HG02973 (cell line): ENCODE data around the gene NME7.
A peak's percentile ranks its signal among the peaks of the same experiment; 100 is the strongest.
"Not testable (repeated sequence)": the region's sequence is repeated elsewhere in the genome, so short reads cannot be mapped to it uniquely, and the experiment has no call there.

ENCODE experiments used
- ATAC-seq: cut with Tn5 transposase; IDR thresholded peaks from one replicate; pipeline ENCODE4 v1.9.1; 2021; ENCODE audit warnings: moderate library complexity; ENCODE audit not compliant: unreplicated experiment

The NME7 gene

GRCh38 chr1:169133228-169133576, 234.4 kb downstream of the NME7 start:
- no peak for ATAC-seq

- ATAC-seq = no peak
Observed at GRCh38 chr1:169132512-169133227, 234.9 kb downstream of the NME7 start.

- ATAC-seq = no peak
Observed at GRCh38 chr1:169130683-169131082, 236.9 kb downstream of the NME7 start.

- no peak for ATAC-seq
Observed at GRCh38 chr1:169129109-169129784, 238.3 kb downstream of the NME7 start.

- no peak for ATAC-seq
Observed at GRCh38 chr1:169128562-169128961, 239.0 kb downstream of the NME7 start.

- no peak for ATAC-seq
Observed at GRCh38 chr1:169127305-169127704, 240.3 kb downstream of the NME7 start.

GRCh38 chr1:169126335-169126734, 241.3 kb downstream of the NME7 start:
- no peak for ATAC-seq

GRCh38 chr1:169125597-169125996, 242.0 kb downstream of the NME7 start:
- not testable (repeated sequence) for ATAC-seq

GRCh38 chr1:169124459-169124858, 243.1 kb downstream of the NME7 start:
- no peak for ATAC-seq

- ATAC-seq = no peak
Observed at GRCh38 chr1:169122976-169123375, 244.6 kb downstream of the NME7 start.

GRCh38 chr1:169121146-169121923, 246.3 kb downstream of the NME7 start:
- ATAC-seq = no peak

GRCh38 chr1:169120066-169120465, 247.5 kb downstream of the NME7 start:
- no peak for ATAC-seq

GRCh38 chr1:169119405-169119804, 248.2 kb downstream of the NME7 start:
- no peak for ATAC-seq

- ATAC-seq = no peak
Observed at GRCh38 chr1:169118227-169118626, 249.4 kb downstream of the NME7 start.

GRCh38 chr1:169117599-169117998, 250.0 kb downstream of the NME7 start:
- ATAC-seq = no peak

GRCh38 chr1:169117014-169117413, 250.6 kb downstream of the NME7 start:
- ATAC-seq = no peak

- ATAC-seq = peak; percentile 64
Observed at GRCh38 chr1:169115891-169116585, 251.6 kb downstream of the NME7 start.

GRCh38 chr1:169113613-169114119, 253.9 kb downstream of the NME7 start:
- no peak for ATAC-seq

- no peak for ATAC-seq
Observed at GRCh38 chr1:169112241-169112640, 255.4 kb downstream of the NME7 start.

GRCh38 chr1:169111472-169111871, 256.1 kb downstream of the NME7 start:
- ATAC-seq = no peak
